Measurements from ENCODE around the gene SHANK1.

- TF ChIP-seq, protein P1, sequence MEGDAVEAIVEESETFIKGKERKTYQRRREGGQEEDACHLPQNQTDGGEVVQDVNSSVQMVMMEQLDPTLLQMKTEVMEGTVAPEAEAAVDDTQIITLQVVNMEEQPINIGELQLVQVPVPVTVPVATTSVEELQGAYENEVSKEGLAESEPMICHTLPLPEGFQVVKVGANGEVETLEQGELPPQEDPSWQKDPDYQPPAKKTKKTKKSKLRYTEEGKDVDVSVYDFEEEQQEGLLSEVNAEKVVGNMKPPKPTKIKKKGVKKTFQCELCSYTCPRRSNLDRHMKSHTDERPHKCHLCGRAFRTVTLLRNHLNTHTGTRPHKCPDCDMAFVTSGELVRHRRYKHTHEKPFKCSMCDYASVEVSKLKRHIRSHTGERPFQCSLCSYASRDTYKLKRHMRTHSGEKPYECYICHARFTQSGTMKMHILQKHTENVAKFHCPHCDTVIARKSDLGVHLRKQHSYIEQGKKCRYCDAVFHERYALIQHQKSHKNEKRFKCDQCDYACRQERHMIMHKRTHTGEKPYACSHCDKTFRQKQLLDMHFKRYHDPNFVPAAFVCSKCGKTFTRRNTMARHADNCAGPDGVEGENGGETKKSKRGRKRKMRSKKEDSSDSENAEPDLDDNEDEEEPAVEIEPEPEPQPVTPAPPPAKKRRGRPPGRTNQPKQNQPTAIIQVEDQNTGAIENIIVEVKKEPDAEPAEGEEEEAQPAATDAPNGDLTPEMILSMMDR (IDR thresholded peaks at IDR 0.05) = no peak
- no peak for TF ChIP-seq EZH2 (IDR thresholded peaks at IDR 0.05)
Observed at GRCh38 chr19:50659318-50660087, 60.1 kb downstream of the SHANK1 start.
